Mesothelial cell of epicardium (in vitro differentiated cells): ENCODE measurements around the gene ADA. TPM values are rescaled to one million over a fixed set of nuclear protein-coding genes. Genes with fewer than 3 reads are reported as not detected.

Experiments used
- DNase-seq, 2 experiments: peaks; one replicate each; pipeline ENCODE4 v3.0.0; 2021; ENCODE audit warnings: low spot score in 2 of 2; ENCODE audit not compliant: unreplicated experiment in 2 of 2
- H3K27ac Mint-ChIP-seq: 2 replicates; pipeline ENCODE4 v1.8.0; 2021; ENCODE audit warnings: mixed read lengths
- H3K27me3 Mint-ChIP-seq: 2 replicates; pipeline ENCODE4 v1.8.0; 2021; ENCODE audit warnings: low read depth, mixed read lengths
- H3K36me3 Mint-ChIP-seq: 2 replicates; pipeline ENCODE4 v1.8.0; 2021; ENCODE audit warnings: mixed read lengths
- H3K4me1 Mint-ChIP-seq: 2 replicates; pipeline ENCODE4 v1.8.0; 2021; ENCODE audit warnings: mixed read lengths
- H3K4me3 Mint-ChIP-seq: 2 replicates; pipeline ENCODE4 v1.8.0; 2021; ENCODE audit warnings: mild to moderate bottlenecking, moderate library complexity, mixed read lengths
- H3K9me3 Mint-ChIP-seq: 2 replicates; pipeline ENCODE4 v1.8.0; 2021; ENCODE audit warnings: mixed read lengths
- total RNA-seq: library from RNA; stranded (reverse); gene quantifications from 3 replicates; pipeline ENCODE4 v1.2.1, GENCODE V29; 2021
- TF ChIP-seq, protein P1 (sequence below): fragments of 200-600 bp; sonication (generic); IDR thresholded peaks from one replicate; pipeline ENCODE4 v1.5.0; 2021; ENCODE audit warnings: antibody characterized with exemption; ENCODE audit not compliant: unreplicated experiment

The ADA gene
- total RNA-seq, 1 donor from 2014 or later: 21.7 TPM

DNA sequence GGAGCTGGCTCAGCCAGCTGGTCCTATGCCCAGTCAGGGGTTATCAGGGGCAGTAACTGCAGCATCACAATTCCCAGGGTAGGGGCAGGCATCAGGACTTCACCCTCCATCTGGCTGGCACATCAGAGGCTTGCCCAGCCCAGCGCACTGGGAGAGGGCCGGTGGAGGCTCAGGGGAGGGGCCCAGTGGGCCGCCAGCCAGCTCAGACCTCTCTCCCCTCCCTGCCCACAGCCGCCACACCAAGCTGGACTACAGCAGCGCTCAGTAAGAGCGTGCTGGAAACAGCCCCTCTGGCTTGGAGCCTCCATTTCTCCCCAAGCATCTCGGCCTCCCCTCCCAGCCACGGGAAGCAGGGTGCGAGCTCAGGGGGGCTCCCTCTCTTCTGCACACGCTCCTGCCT is 22.0 kb downstream of the ADA start:
- Mint-ChIP-seq H3K4me3 (no peak overlapping the region), H3K4me1 (peaks cover 12% of the 10 kb centered on the region), H3K27ac (no peak overlapping the region), H3K27me3 (no peaks in the 10 kb centered on the region), H3K9me3 (no peaks in the 10 kb centered on the region), H3K36me3 (peaks cover 7% of the 10 kb centered on the region)
- no peak for DNase-seq
- TF ChIP-seq, protein P1, sequence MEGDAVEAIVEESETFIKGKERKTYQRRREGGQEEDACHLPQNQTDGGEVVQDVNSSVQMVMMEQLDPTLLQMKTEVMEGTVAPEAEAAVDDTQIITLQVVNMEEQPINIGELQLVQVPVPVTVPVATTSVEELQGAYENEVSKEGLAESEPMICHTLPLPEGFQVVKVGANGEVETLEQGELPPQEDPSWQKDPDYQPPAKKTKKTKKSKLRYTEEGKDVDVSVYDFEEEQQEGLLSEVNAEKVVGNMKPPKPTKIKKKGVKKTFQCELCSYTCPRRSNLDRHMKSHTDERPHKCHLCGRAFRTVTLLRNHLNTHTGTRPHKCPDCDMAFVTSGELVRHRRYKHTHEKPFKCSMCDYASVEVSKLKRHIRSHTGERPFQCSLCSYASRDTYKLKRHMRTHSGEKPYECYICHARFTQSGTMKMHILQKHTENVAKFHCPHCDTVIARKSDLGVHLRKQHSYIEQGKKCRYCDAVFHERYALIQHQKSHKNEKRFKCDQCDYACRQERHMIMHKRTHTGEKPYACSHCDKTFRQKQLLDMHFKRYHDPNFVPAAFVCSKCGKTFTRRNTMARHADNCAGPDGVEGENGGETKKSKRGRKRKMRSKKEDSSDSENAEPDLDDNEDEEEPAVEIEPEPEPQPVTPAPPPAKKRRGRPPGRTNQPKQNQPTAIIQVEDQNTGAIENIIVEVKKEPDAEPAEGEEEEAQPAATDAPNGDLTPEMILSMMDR: no peak

DNA sequence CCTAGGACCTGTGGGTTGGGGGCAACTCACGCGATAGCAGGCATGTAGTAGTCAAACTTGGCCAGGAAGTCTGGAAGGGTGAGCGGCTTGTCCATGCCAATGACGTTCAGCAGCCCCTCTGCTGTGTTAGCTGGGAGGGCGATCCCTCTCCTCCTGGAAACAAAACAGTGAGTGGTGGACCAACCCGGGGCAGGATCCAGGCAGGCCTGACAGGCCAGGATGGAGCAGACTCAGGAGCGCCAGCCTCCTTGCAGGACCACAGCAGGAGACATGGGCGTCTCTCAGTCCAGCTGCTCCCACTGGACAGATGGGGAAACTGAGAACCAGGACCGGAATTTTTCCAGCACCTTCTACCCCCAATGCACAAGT is 22.5 kb downstream of the ADA start:
- TF ChIP-seq, protein P1: no peak
- Mint-ChIP-seq H3K9me3 (no peaks in the 10 kb centered on the region), H3K4me1 (peaks cover 12% of the 10 kb centered on the region), H3K27me3 (no peaks in the 10 kb centered on the region), H3K27ac (no peak overlapping the region), H3K36me3 (peaks cover 11% of the 10 kb centered on the region), H3K4me3 (no peak overlapping the region)
- no peak for DNase-seq

DNA sequence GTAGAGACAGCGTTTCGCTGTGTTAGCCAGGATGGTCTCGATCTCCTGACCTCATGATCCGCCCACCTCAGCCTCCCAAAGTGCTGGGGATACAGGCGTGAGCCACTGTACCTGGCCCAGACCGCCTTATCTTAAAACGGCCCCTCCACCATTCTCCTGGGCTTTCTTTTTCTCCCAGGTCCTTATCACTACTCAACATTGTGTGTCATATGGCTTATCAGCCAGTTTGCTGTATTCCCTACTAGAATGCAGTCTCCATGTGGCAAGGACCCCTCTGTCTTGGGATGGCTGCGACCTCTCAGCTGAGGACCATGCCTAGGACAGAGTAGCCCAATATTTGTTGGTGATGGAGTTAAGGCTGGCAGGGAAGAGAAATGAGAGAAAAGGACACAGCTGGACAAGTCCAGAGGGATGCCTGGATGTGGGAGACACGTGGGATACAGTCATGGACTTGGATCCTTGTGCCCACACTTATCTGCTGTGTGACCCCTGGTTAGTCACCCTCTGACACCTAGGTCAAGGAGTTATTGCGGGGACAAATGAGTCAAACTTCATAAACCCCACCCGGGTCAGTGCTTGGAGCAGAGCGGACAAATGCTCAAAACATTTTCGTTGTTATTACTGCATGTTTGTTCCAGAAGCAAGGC is 24.0 kb downstream of the ADA start:
- Mint-ChIP-seq H3K27me3 (no peaks in the 10 kb centered on the region), H3K4me1 (peaks cover 10% of the 10 kb centered on the region), H3K36me3 (peaks cover 23% of the 10 kb centered on the region), H3K9me3 (no peaks in the 10 kb centered on the region), H3K4me3 (no peak overlapping the region), H3K27ac (no peak overlapping the region)
- no peak for DNase-seq
- TF ChIP-seq, protein P1: no peak

DNA sequence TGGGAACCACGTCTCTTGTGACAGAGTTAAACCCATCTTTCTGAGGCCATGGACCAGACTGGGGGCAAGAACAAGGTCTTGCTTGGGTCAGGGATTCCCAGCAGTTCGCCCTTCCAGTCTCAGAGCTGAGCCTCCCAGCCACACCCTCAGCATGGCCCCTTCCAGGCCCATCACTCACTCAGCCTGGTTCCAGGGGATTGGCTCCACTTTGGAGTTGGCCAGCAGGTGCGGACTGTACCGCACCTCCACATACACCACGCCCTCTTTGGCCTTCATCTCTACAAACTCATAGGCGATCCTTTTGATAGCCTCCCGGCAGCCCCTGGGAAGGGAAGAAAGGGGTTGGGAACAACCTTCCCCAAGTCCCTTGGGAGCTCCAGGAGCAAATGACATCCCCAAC is 25.2 kb downstream of the ADA start:
- H3K4me3 Mint-ChIP-seq: no peak overlapping the region
- H3K36me3 Mint-ChIP-seq: peaks cover 35% of the 10 kb centered on the region
- no peaks in the 10 kb centered on the region for H3K27me3 Mint-ChIP-seq
- no peak for DNase-seq
- TF ChIP-seq, protein P1: no peak
- no peak overlapping the region for H3K27ac Mint-ChIP-seq
- no peaks in the 10 kb centered on the region for H3K4me1 Mint-ChIP-seq
- H3K9me3 Mint-ChIP-seq: no peaks in the 10 kb centered on the region

DNA sequence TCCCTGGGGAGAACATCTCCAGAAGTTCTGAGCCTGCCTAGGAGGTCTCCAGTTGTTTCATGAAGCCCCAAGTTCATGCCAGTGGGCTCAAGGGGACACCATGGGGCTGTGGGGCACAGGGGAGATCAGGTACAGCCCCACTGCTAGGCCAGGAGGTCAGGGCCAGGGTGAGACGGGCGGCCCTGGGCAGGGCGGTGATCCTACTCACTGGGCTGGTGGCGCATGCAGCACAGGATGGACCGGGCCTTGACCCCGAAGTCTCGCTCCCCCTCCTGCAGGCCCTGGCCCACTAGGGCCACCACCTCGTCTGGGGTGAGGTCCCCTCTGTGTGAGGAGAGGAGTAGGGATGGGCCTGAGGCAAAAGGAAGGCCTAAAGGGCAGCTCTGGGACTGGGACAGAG is 26.1 kb downstream of the ADA start:
- Mint-ChIP-seq H3K36me3 (peaks cover 43% of the 10 kb centered on the region), H3K9me3 (no peaks in the 10 kb centered on the region)
- TF ChIP-seq, protein P1: no peak

More for the DNA sequence above, 26.1 kb downstream of the ADA start:
- DNase-seq: no peak
- Mint-ChIP-seq H3K4me1 (no peaks in the 10 kb centered on the region), H3K27me3 (no peaks in the 10 kb centered on the region), H3K27ac (no peak overlapping the region), H3K4me3 (no peak overlapping the region)
